HepG2 (cell line): ENCODE data around the gene DIP2C. TPM values are rescaled to one million over a fixed set of nuclear protein-coding genes. Genes with fewer than 3 reads are reported as not detected.

Experiments used
- ATAC-seq: fragments of 200-7000 bp; cut with Tn5 transposase; 3 replicates; pipeline ENCODE4 v1.9.1; 2020; ENCODE audit warnings: mild to moderate bottlenecking, moderate library complexity
- BruUV-seq: library from RNA; stranded (reverse); fragments of 400-500 nt; replicated peaks from 2 replicates; lab custom pipeline; 2021; lab: Mats Ljungman, UMichigan
- CTCF ChIA-PET: fragments of 300-600 bp; formaldehyde crosslinking; extraction: SDS; loops from one replicate; lab custom pipeline; 2021; ENCODE audit warnings: low total read pairs, inconsistent platforms, low intra/inter-chr PET ratio; lab: Yijun Ruan, JAX
- POLR2A ChIA-PET: fragments of 350-600 bp; sonication (Branson Sonifier 250); formaldehyde crosslinking; loops from one replicate; lab custom pipeline; 2020; ENCODE audit warnings: antibody characterized with exemption, inconsistent platforms; lab: Yijun Ruan, JAX
- DNase-seq: peaks from one replicate; pipeline ENCODE4 v3.0.0-alpha.2; 2015; ENCODE audit warnings: low spot score
- FAIRE-seq: peaks from 3 replicates; lab custom pipeline; 2011; peaks lifted over from hg19 to GRCh38; lab: Jason Lieb, UNC
- H2AFZ ChIP-seq: one replicate; pipeline ENCODE4 v1.6.1; 2011; ENCODE audit warnings: low read length, inconsistent platforms
- H3K27ac ChIP-seq: fragments of 300-600 bp; 3 replicates; pipeline ENCODE4 v1.8.0; 2011; ENCODE audit warnings: mixed run types, mild to moderate bottlenecking, mixed read lengths, low read length, inconsistent platforms; ENCODE audit not compliant: insufficient read depth; ENCODE audit errors: extremely low read length
- H3K27me3 ChIP-seq, 2 experiments: fragments of 200-600 bp in 1 of 2; 2 replicates in 1 of 2; 3 replicates in 1 of 2; pipeline versions ENCODE4 v1.6.0 to v1.8.0; 2011; ENCODE audit warnings: low read length in 2 of 2, mild to moderate bottlenecking in 2 of 2, moderate library complexity in 2 of 2, inconsistent platforms in 1 of 2; ENCODE audit not compliant: insufficient read depth in 2 of 2, control insufficient read depth in 1 of 2
- H3K36me3 ChIP-seq, 2 experiments: fragments of 200-600 bp in 1 of 2; replicated peaks in 1 of 2; 2 replicates in 1 of 2; 3 replicates in 1 of 2; pipeline versions ENCODE4 v1.5.1 to v1.8.0; 2011; ENCODE audit warnings: low read length in 2 of 2, inconsistent platforms in 1 of 2; ENCODE audit not compliant: insufficient read depth in 2 of 2, control insufficient read depth in 1 of 2
- H3K4me1 ChIP-seq: 2 replicates; pipeline ENCODE4 v1.5.1; 2012; ENCODE audit warnings: low read length, inconsistent platforms; ENCODE audit not compliant: insufficient read depth
- H3K4me2 ChIP-seq: 2 replicates; pipeline ENCODE4 v1.6.0; 2011; ENCODE audit warnings: low read depth, low read length, inconsistent platforms
- H3K4me3 ChIP-seq, 3 experiments: fragments of 200-600 bp in 1 of 3; sonication (generic), shearing (Covaris generic) in 1 of 3; replicated peaks in 1 of 3; 2 replicates each; pipeline ENCODE4 v1.5.1; 2011 to 2016; ENCODE audit warnings: low read length in 3 of 3, inconsistent platforms in 2 of 3, low read depth in 2 of 3, mild to moderate bottlenecking in 2 of 3, control low read depth in 1 of 3, mixed read lengths in 1 of 3; ENCODE audit not compliant: insufficient read depth in 1 of 3
- H3K79me2 ChIP-seq: one replicate; pipeline ENCODE4 v1.6.1; 2011; ENCODE audit warnings: low read length, inconsistent platforms; ENCODE audit not compliant: insufficient read depth
- H3K9ac ChIP-seq: 2 replicates; pipeline ENCODE4 v1.6.0; 2011; ENCODE audit warnings: mild to moderate bottlenecking, low read depth, low read length, inconsistent platforms; ENCODE audit not compliant: insufficient read depth
- H3K9me3 ChIP-seq: 2 replicates; pipeline ENCODE4 v1.5.1; 2012; ENCODE audit warnings: mild to moderate bottlenecking, low read length
- H4K20me1 ChIP-seq: 2 replicates; pipeline ENCODE4 v1.6.0; 2011; ENCODE audit warnings: inconsistent platforms, mild to moderate bottlenecking, low read length, moderate library complexity; ENCODE audit not compliant: insufficient read depth
- FOXJ3 ChIP-seq: sonication (generic); formaldehyde crosslinking; IDR thresholded peaks from 2 replicates; pipeline ENCODE4 v1.4.0; 2020; ENCODE audit warnings: missing genetic modification reagents, mild to moderate bottlenecking, borderline replicate concordance
- GTF3A ChIP-seq: sonication (generic); formaldehyde crosslinking; conservative IDR thresholded peaks from 2 replicates; pipeline ENCODE4 v1.4.0; 2020; ENCODE audit warnings: mild to moderate bottlenecking, missing genetic modification reagents
- RFX1 ChIP-seq: fragments of 450-650 bp; IDR thresholded peaks from 2 replicates; pipeline ENCODE4 v1.6.1; 2017
- SMAD1 ChIP-seq: sonication (generic); formaldehyde crosslinking; IDR thresholded peaks from 2 replicates; pipeline ENCODE4 v1.4.0; 2020; ENCODE audit warnings: missing genetic modification reagents, low read depth, mild to moderate bottlenecking, borderline replicate concordance
- ZNF891 ChIP-seq: sonication (generic); formaldehyde crosslinking; IDR thresholded peaks from 2 replicates; pipeline ENCODE4 v1.5.0; 2020; ENCODE audit warnings: mild to moderate bottlenecking, missing genetic modification reagents
- WGBS: methylation state at CpG from one replicate; pipeline ENCODE4 v1.1.6; 2017; ENCODE audit warnings: low lambda C conversion rate; 5-methylcytosine and 5-hydroxymethylcytosine counted together
- in situ Hi-C: cut with HindIII; loops from 2 replicates; pipeline ENCODE4 v1.10.0; 2017; ENCODE audit warnings: low pct_unique_long_range_greater_than_20kb; ENCODE audit not compliant: extremely low pct_ligation_motif_present
- intact Hi-C: fragments of 100-400 bp; cut with micrococcal nuclease; formaldehyde crosslinking; loops from one replicate; pipeline ENCODE4 v1.10.0; 2022; ENCODE audit not compliant: unreplicated experiment
- polyA plus RNA-seq, 8 experiments: library from polyadenylated mRNA; depleted of rRNA in 3 of 8; stranded (reverse) in 7 of 8; unstranded in 1 of 8; fragments of >200 nt; fragmentation: Illumina TruSeq in 4 of 8; extraction: Trizol in 4 of 8; gene quantifications; 2 replicates each; pipeline versions ENCODE4 v1.2.1 to v1.2.3, GENCODE V29; 2011 to 2016; ENCODE audit warnings: low read depth in 4 of 8, missing spikeins in 1 of 8, mixed read lengths in 1 of 8; ENCODE audit not compliant: insufficient read depth in 1 of 8
- total RNA-seq, 5 experiments: library from RNA; depleted of rRNA; stranded (reverse); fragments of >200 nt; fragmentation: Illumina TruSeq; extraction: Trizol; gene quantifications; 2 replicates each; pipeline ENCODE4 v1.2.3, GENCODE V29; 2016; ENCODE audit warnings: low read depth in 1 of 5
- TF ChIP-seq, protein P1 (sequence below): sonication (generic); formaldehyde crosslinking; IDR thresholded peaks from 2 replicates; pipeline ENCODE4 v1.8.0; 2022; ENCODE audit warnings: missing genetic modification reagents, low read depth, mild to moderate bottlenecking, borderline replicate concordance
- TF ChIP-seq, protein P2 (sequence below): sonication (generic); formaldehyde crosslinking; IDR thresholded peaks from 2 replicates; pipeline ENCODE4 v1.8.1; 2022; ENCODE audit warnings: low read depth, mild to moderate bottlenecking, missing genetic modification reagents
- TF ChIP-seq, protein P3 (sequence below): sonication (generic); formaldehyde crosslinking; IDR thresholded peaks from 2 replicates; pipeline ENCODE4 v1.5.0; 2020; ENCODE audit warnings: mild to moderate bottlenecking, missing genetic modification reagents

Gene DIP2C
- total and polyA plus RNA-seq, 2 of the 13 experiments (the other 11 are each of a cell fraction or from before 2014, with no cell fraction given), result 2.2 to 2.7 TPM

DNA sequence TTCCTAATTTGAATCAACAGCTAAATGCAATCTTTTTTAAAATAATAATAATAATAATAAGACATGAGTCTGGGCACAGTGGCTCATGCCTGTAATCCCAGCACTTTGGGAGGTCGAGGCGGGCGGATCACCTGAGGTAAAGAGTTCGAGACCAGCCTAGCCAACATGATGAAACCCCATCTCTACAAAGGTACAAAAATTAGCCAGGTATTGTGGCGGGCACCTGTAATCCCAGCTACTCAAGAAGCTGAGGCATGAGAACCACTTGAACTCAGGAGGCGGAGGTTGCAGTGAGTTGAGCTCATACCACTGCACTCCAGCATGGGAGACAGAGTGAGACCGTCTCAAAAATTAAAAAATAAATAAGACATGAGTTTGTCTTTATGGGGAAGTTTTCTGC is 3.9 kb downstream of the DIP2C start (continued):
- TF ChIP-seq SMAD1, result no peak

DNA sequence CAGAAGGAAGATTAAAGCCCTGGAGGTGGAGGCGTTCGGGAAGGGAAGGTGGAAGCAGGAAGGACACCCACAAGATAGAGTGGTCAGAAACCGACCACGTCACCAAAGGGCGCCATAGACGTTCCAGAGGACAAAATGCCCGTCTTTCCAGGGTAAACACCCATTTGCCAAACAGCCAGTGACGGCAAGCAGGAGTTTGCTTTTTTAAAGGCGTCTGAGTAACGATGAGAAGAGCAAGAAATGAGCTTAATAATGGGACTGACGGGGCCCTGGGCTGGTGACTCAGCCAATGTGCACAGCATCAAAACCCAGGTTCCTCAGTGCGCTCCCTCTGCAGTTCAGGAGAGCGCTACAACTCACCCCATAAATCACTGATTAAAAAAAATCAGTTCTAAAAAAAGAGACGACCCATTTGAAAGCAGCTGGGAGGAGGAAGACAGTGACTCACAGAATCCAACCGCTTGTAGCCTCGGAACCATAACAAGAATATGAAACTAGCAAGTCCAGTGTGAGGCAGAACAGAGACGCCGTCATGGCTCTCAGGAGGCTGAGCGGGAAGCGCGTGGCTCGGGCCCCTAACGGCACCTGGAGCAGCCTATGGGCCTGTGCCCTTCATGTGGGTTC is 5.9 kb downstream of the DIP2C start:
- DNase-seq, result no peak
- H2AFZ ChIP-seq, result no peak overlapping the region
- no peaks in the 10 kb centered on the region for H3K27me3 ChIP-seq
- POLR2A ChIA-PET, result no interaction called here
- 90% methylated on average over 23 of the region's 23 CpGs for WGBS
- in situ Hi-C loops, result no loop called here
- no TSS peak for BruUV-seq
- TF ChIP-seq GTF3A (CRISPR knock-in tag) (no peak), ZNF891 (CRISPR knock-in tag) (no peak), FOXJ3 (CRISPR knock-in tag) (no peak), RFX1 (no peak)
- TF ChIP-seq, protein P1, sequence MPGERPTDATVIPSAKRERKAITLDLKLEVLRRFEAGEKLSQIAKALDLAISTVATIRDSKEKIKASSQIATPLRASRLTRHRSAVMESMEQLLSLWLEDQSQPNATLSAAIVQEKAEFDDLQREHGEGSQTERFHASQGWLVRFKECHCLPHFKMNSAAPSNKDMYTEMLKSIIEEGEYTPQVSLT (CRISPR knock-in tag), result no peak
- TF ChIP-seq, protein P2, sequence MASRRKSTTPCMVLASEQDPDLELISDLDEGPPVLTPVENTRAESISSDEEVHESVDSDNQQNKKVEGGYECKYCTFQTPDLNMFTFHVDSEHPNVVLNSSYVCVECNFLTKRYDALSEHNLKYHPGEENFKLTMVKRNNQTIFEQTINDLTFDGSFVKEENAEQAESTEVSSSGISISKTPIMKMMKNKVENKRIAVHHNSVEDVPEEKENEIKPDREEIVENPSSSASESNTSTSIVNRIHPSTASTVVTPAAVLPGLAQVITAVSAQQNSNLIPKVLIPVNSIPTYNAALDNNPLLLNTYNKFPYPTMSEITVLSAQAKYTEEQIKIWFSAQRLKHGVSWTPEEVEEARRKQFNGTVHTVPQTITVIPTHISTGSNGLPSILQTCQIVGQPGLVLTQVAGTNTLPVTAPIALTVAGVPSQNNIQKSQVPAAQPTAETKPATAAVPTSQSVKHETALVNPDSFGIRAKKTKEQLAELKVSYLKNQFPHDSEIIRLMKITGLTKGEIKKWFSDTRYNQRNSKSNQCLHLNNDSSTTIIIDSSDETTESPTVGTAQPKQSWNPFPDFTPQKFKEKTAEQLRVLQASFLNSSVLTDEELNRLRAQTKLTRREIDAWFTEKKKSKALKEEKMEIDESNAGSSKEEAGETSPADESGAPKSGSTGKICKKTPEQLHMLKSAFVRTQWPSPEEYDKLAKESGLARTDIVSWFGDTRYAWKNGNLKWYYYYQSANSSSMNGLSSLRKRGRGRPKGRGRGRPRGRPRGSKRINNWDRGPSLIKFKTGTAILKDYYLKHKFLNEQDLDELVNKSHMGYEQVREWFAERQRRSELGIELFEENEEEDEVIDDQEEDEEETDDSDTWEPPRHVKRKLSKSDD (CRISPR knock-in tag), result no peak
- TF ChIP-seq, protein P3, sequence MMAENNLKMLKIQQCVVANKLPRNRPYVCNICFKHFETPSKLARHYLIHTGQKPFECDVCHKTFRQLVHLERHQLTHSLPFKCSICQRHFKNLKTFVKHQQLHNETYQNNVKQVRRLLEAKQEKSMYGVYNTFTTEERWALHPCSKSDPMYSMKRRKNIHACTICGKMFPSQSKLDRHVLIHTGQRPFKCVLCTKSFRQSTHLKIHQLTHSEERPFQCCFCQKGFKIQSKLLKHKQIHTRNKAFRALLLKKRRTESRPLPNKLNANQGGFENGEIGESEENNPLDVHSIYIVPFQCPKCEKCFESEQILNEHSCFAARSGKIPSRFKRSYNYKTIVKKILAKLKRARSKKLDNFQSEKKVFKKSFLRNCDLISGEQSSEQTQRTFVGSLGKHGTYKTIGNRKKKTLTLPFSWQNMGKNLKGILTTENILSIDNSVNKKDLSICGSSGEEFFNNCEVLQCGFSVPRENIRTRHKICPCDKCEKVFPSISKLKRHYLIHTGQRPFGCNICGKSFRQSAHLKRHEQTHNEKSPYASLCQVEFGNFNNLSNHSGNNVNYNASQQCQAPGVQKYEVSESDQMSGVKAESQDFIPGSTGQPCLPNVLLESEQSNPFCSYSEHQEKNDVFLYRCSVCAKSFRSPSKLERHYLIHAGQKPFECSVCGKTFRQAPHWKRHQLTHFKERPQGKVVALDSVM (CRISPR knock-in tag), result no peak
- TF ChIP-seq, all 625 proteins: peak for 0
- Histone ChIP-seq H4K20me1 (peaks cover 15% of the 10 kb centered on the region; the same call in 1 of the 2 replicates), H3K27ac (no peak overlapping the region), H3K36me3 (no peaks in the 10 kb centered on the region), H3K4me3 (no peak overlapping the region), H3K79me2 (peaks cover 18% of the 10 kb centered on the region), H3K9me3 (no peaks in the 10 kb centered on the region), H3K9ac (no peak overlapping the region), H3K4me1 (peaks cover 20% of the 10 kb centered on the region), H3K4me2 (no peak overlapping the region)
- FAIRE-seq, result no peak
- ATAC-seq, result no peak
- CTCF ChIA-PET, result no interaction called here
- intact Hi-C loops, result no loop called here
